IMR-90 (cell line): ENCODE data around the gene GRB10. TPM values are rescaled to one million over a fixed set of nuclear protein-coding genes. Genes with fewer than 3 reads are reported as not detected.

Experiments used
- ATAC-seq: fragments of 200-7000 bp; cut with Tn5 transposase; 2 replicates; pipeline ENCODE4 v1.9.1; 2020; ENCODE audit warnings: low read depth, mild to moderate bottlenecking, moderate library complexity
- BruUV-seq: library from RNA; stranded (reverse); fragments of 400-500 nt; replicated peaks from 2 replicates; lab custom pipeline; 2021; lab: Mats Ljungman, UMichigan
- CTCF ChIA-PET: fragments of 300-600 bp; formaldehyde crosslinking; extraction: SDS; loops from one replicate; lab custom pipeline; 2021; ENCODE audit warnings: antibody characterized with exemption; lab: Yijun Ruan, JAX
- POLR2A ChIA-PET: fragments of 300-600 bp; sonication (Branson Sonifier 250); formaldehyde crosslinking; loops from one replicate; lab custom pipeline; 2022; ENCODE audit warnings: antibody characterized with exemption; ENCODE audit not compliant: unreplicated experiment; lab: Charles Lee
- DNase-seq: peaks from one replicate; pipeline ENCODE4 v3.0.0; 2013
- H2AFZ ChIP-seq: replicated peaks from 2 replicates; pipeline ENCODE3; 2013; ENCODE audit warnings: low read length, mild to moderate bottlenecking; ENCODE audit not compliant: poor library complexity
- H2AK5ac ChIP-seq: 2 replicates; pipeline ENCODE4 v1.6.1; 2013; ENCODE audit warnings: low read depth, low read length, inconsistent platforms
- H2AK9ac ChIP-seq: replicated peaks from 2 replicates; pipeline ENCODE3; 2013; ENCODE audit warnings: mild to moderate bottlenecking, low read depth, low read length, moderate library complexity; ENCODE audit not compliant: poor library complexity
- H2BK120ac ChIP-seq: 2 replicates; pipeline ENCODE4 v1.6.1; 2013; ENCODE audit warnings: low read depth, low read length, inconsistent platforms
- H2BK15ac ChIP-seq: 3 replicates; pipeline ENCODE4 v1.6.1; 2013; ENCODE audit warnings: low read depth, low read length, inconsistent platforms
- H2BK20ac ChIP-seq: 2 replicates; pipeline ENCODE4 v1.6.1; 2013; ENCODE audit warnings: low read depth, mild to moderate bottlenecking, inconsistent platforms, low read length, moderate library complexity
- H2BK5ac ChIP-seq: 2 replicates; pipeline ENCODE4 v1.6.1; 2013; ENCODE audit warnings: mild to moderate bottlenecking, low read depth, low read length, inconsistent platforms; ENCODE audit not compliant: poor library complexity, severe bottlenecking
- H3K14ac ChIP-seq: replicated peaks from 2 replicates; pipeline ENCODE4 v1.6.1; 2013; ENCODE audit warnings: low read depth, low read length, inconsistent platforms
- H3K18ac ChIP-seq: 2 replicates; pipeline ENCODE4 v1.6.1; 2013; ENCODE audit warnings: low read depth, low read length, control low read depth
- H3K23ac ChIP-seq: 2 replicates; pipeline ENCODE4 v1.6.1; 2013; ENCODE audit warnings: low read depth, low read length, inconsistent platforms
- H3K27ac ChIP-seq: 2 replicates; pipeline ENCODE4 v1.5.1; 2013; ENCODE audit warnings: mild to moderate bottlenecking, control low read depth, low read length; ENCODE audit not compliant: insufficient read depth
- H3K27me3 ChIP-seq: 2 replicates; pipeline ENCODE4 v1.6.1; 2013; ENCODE audit warnings: low read length; ENCODE audit not compliant: control insufficient read depth, insufficient read depth
- H3K36me3 ChIP-seq: 2 replicates; pipeline ENCODE4 v1.6.1; 2013; ENCODE audit warnings: low read length, mixed read lengths; ENCODE audit not compliant: control insufficient read depth, insufficient read depth
- H3K4ac ChIP-seq: 2 replicates; pipeline ENCODE4 v1.6.1; 2013; ENCODE audit warnings: low read depth, low read length, inconsistent platforms
- H3K4me1 ChIP-seq: 2 replicates; pipeline ENCODE4 v1.6.1; 2013; ENCODE audit warnings: low read length, mixed read lengths; ENCODE audit not compliant: control insufficient read depth, insufficient read depth
- H3K4me2 ChIP-seq: 2 replicates; pipeline ENCODE4 v1.6.1; 2013; ENCODE audit warnings: low read depth, mild to moderate bottlenecking, control low read depth, low read length, moderate library complexity
- H3K4me3 ChIP-seq: 2 replicates; pipeline ENCODE4 v1.5.1; 2013; ENCODE audit warnings: low read depth, mild to moderate bottlenecking, control low read depth, low read length, moderate library complexity; ENCODE audit not compliant: insufficient read depth
- H3K56ac ChIP-seq: 2 replicates; pipeline ENCODE4 v1.6.1; 2013; ENCODE audit warnings: low read length, inconsistent platforms; ENCODE audit not compliant: insufficient read depth; ENCODE audit errors: extremely low read depth
- H3K79me1 ChIP-seq, 2 experiments: 2 replicates each; pipeline ENCODE4 v1.6.1; 2013; ENCODE audit warnings: low read length in 2 of 2, inconsistent platforms in 1 of 2, low read depth in 1 of 2
- H3K9ac ChIP-seq: 2 replicates; pipeline ENCODE4 v1.6.1; 2013; ENCODE audit warnings: low read depth, low read length, control low read depth
- H3K9me1 ChIP-seq: 2 replicates; pipeline ENCODE4 v1.6.1; 2013; ENCODE audit warnings: low read length, inconsistent platforms; ENCODE audit not compliant: insufficient read depth
- H3K9me3 ChIP-seq: 2 replicates; pipeline ENCODE4 v1.6.1; 2013; ENCODE audit warnings: low read length; ENCODE audit not compliant: control insufficient read depth, insufficient read depth
- H4K20me1 ChIP-seq: 2 replicates; pipeline ENCODE4 v1.6.1; 2013; ENCODE audit warnings: low read length, inconsistent platforms; ENCODE audit not compliant: insufficient read depth
- H4K5ac ChIP-seq: 2 replicates; pipeline ENCODE4 v1.6.1; 2013; ENCODE audit warnings: mild to moderate bottlenecking, low read depth, low read length, control low read depth
- H4K8ac ChIP-seq, 2 experiments: 2 replicates each; pipeline ENCODE4 v1.6.1; 2013; ENCODE audit warnings: low read depth in 2 of 2, low read length in 2 of 2, control low read depth in 1 of 2, inconsistent platforms in 1 of 2
- H4K91ac ChIP-seq: 2 replicates; pipeline ENCODE4 v1.6.1; 2013; ENCODE audit warnings: low read depth, low read length, inconsistent platforms; ENCODE audit not compliant: insufficient read depth
- BHLHE40 ChIP-seq: fragments of 150-350 bp; IDR thresholded peaks from 2 replicates; pipeline ENCODE4 v1.6.1; 2016; ENCODE audit warnings: mild to moderate bottlenecking, low read depth, low read length
- MXI1 ChIP-seq: IDR thresholded peaks from 2 replicates; pipeline ENCODE4 v1.6.1; 2012; ENCODE audit warnings: low read depth, mild to moderate bottlenecking, low read length, moderate library complexity, borderline replicate concordance
- WGBS, 2 experiments: methylation state at CpG; one replicate each; pipeline versions ENCODE4 v1.1.5 to v1.1.7; 2013; ENCODE audit warnings: missing lambda C conversion rate in 2 of 2; ENCODE audit not compliant: insufficient read length in 1 of 2; ENCODE audit errors: extremely low coverage in 2 of 2; 5-methylcytosine and 5-hydroxymethylcytosine counted together
- dilution Hi-C: fragments of 300-500 bp; cut with HindIII; formaldehyde crosslinking; loops from one replicate; pipeline ENCODE4 v1.14.3; 2018; ENCODE audit warnings: low sequenced_read_pairs; ENCODE audit not compliant: unreplicated experiment
- in situ Hi-C: fragments of 300-500 bp; cut with MboI; formaldehyde crosslinking; loops from 3 replicates; pipeline ENCODE4 v1.14.3; 2019; ENCODE audit warnings: low sequenced_read_pairs, inconsistent platforms, mixed read lengths
- intact Hi-C: fragments of 100-400 bp; cut with micrococcal nuclease; formaldehyde crosslinking; loops from 2 replicates; pipeline ENCODE4 v1.10.0; 2022
- polyA plus RNA-seq, 3 experiments: library from polyadenylated mRNA; depleted of rRNA; stranded (reverse); fragments of >200 nt; gene quantifications; 2 replicates each; pipeline ENCODE4 v1.2.3, GENCODE V29; 2012; ENCODE audit warnings: low replicate concordance in 1 of 3
- total RNA-seq: library from RNA; depleted of rRNA; stranded (reverse); fragments of >200 nt; gene quantifications from 2 replicates; pipeline ENCODE4 v1.2.3, GENCODE V29; 2012
- TF ChIP-seq, protein P1 (sequence below): fragments of 150-350 bp; IDR thresholded peaks from 2 replicates; pipeline ENCODE4 v1.6.1; 2017; ENCODE audit warnings: mild to moderate bottlenecking, antibody characterized with exemption, low read length, low read depth

The GRB10 gene
- total and polyA plus RNA-seq, 2 of the 4 experiments (the other 2 are of a cell fraction): 6.3 to 15.1 TPM

DNA sequence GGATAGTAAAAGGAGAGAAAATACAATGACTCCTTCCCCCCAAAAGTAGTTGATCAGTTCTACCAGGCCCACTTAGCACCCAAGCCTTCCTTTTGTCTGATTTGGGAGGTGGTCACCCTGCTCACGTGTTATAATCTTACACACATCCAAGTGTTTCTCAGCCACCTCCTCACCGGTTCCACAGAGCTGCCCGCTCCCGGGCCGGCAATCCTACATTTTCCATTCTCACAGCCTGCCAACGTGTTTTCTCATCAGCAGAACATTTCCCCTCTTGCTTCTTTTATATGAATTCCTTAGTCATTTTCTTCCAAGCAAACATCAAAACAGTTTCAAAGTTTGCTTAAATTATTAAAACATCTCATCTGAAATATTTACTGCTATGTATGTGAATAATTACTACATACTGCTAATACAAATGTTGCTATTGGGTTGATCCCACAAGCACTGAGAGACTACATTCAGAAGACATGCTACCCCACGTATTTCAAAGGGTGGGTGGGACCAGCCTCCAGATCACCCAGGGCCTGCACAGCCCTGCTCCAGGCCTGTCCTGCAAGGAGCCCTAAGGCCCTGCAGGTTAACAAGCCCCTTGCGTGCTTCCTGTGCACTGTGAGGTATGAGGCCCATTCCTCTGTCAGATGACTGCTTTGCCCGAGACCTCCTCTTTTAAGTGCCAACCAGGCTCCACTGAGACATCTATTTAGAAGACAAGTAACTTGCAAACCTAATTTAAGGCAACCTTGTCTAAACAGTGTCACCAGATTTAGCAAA is 75.3 kb downstream of the GRB10 start:
- Histone ChIP-seq H2AFZ (no peak overlapping the region), H3K14ac (no peak overlapping the region), H3K9ac (no peak overlapping the region), H4K8ac (no peak overlapping the region), H2AK9ac (no peak overlapping the region), H3K4me2 (no peak overlapping the region), H3K27ac (no peak overlapping the region), H3K4me3 (no peak overlapping the region), H2BK5ac (no peak overlapping the region), H4K91ac (no peak overlapping the region), H4K5ac (no peak overlapping the region), H2AK5ac (no peak overlapping the region), H2BK15ac (no peak overlapping the region), H3K56ac (no peak overlapping the region), H2BK20ac (no peak overlapping the region), H3K9me1 (peaks cover 12% of the 10 kb centered on the region; the same call in 1 of the 2 replicates), H3K9me3 (no peaks in the 10 kb centered on the region), H3K18ac (no peak overlapping the region), H3K4me1 (peaks cover 4% of the 10 kb centered on the region; the same call in 1 of the 2 replicates), H3K23ac (no peak overlapping the region), H4K20me1 (peaks cover 38% of the 10 kb centered on the region), H3K27me3 (no peaks in the 10 kb centered on the region), H3K79me1 (peaks cover 29 to 55% of the 10 kb centered on the region in 2 experiments), H3K36me3 (peaks cover 1% of the 10 kb centered on the region), H2BK120ac (no peak overlapping the region), H3K4ac (no peak overlapping the region)
- CTCF ChIA-PET: interaction anchor here (1.1 kb wide), 1 partner anchor 20 kb away, joined by 3 read pairs; no protein-coding TSS in a partner anchor
- BruUV-seq: no TSS peak
- in situ Hi-C loops (no loop called here), dilution Hi-C loops (no loop called here), intact Hi-C loops (no loop called here)
- WGBS, 2 experiments: 91% methylated on average over 7 of the region's 9 CpGs; no CpG with 5 or more reads in 1 of the 2 experiments
- no peak for DNase-seq
- no peak for ATAC-seq
- POLR2A ChIA-PET: no interaction called here
- TF ChIP-seq, protein P1, sequence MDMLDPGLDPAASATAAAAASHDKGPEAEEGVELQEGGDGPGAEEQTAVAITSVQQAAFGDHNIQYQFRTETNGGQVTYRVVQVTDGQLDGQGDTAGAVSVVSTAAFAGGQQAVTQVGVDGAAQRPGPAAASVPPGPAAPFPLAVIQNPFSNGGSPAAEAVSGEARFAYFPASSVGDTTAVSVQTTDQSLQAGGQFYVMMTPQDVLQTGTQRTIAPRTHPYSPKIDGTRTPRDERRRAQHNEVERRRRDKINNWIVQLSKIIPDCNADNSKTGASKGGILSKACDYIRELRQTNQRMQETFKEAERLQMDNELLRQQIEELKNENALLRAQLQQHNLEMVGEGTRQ: no peak
- TF ChIP-seq BHLHE40 (no peak), MXI1 (no peak)
